GM12878 (cell line): ENCODE results near the gene PSMD12.

Experiments used
- MEF2B ChIP-seq: fragments of 450-650 bp; IDR thresholded peaks from 2 replicates; pipeline ENCODE4 v1.6.1; 2018; ENCODE audit warnings: mild to moderate bottlenecking, moderate library complexity; ENCODE audit not compliant: partially characterized antibody, poor library complexity, severe bottlenecking
- NBN ChIP-seq: fragments of 450-650 bp; IDR thresholded peaks from 2 replicates; pipeline ENCODE4 v1.6.1; 2016
- NRF1 ChIP-seq: conservative IDR thresholded peaks from 2 replicates; pipeline ENCODE4 v1.6.1; 2011; ENCODE audit warnings: mild to moderate bottlenecking, low read depth, low read length, improper control_type of control experiment
- POLR2AphosphoS2 ChIP-seq: IDR thresholded peaks from 2 replicates; pipeline ENCODE4 v1.6.1; 2011; ENCODE audit warnings: low read depth, mild to moderate bottlenecking, low read length, improper control_type of control experiment, moderate library complexity
- POLR2AphosphoS5 ChIP-seq: IDR thresholded peaks from 2 replicates; pipeline ENCODE4 v1.6.1; 2011; ENCODE audit warnings: mild to moderate bottlenecking, low read length, inconsistent platforms
- POU2F2 ChIP-seq: IDR thresholded peaks from 3 replicates; pipeline ENCODE4 v1.6.1; 2011; ENCODE audit warnings: low read depth, mild to moderate bottlenecking, low read length, borderline replicate concordance

DNA sequence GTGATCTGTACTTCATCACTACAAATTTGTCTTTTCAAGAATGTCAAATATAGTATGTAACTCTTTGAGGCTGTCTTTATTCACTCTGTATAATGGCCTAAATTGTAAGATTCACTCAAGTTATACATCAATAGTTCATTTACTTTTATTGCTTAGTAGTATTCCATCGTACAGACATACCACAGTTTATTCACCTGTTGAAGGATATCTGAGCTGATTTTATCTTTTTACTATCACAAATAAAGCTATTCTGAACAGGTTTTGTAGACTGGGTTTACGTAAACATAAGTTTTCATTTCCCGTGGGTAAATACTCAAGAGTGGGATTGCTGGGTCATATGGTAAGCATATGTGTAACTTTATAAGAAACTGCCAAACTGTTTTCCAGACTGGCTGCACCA, 18.6 kb downstream of the PSMD12 start:
- no peak for TF ChIP-seq NBN
- TF ChIP-seq POU2F2, result no peak
- TF ChIP-seq NRF1, result no peak
- TF ChIP-seq MEF2B, result no peak
- no peak for TF ChIP-seq POLR2AphosphoS2
- no peak for TF ChIP-seq POLR2AphosphoS5
